GM18867 (cell line): ENCODE data around the gene ABCC3.
"Not testable (repeated sequence)": the region's sequence is repeated elsewhere in the genome, so short reads cannot be mapped to it uniquely, and the experiment has no call there.

ENCODE experiments used
- ATAC-seq: cut with Tn5 transposase; IDR thresholded peaks from one replicate; pipeline ENCODE4 v1.9.1; 2021; ENCODE audit warnings: mild to moderate bottlenecking, moderate library complexity; ENCODE audit not compliant: unreplicated experiment

The ABCC3 gene

GRCh38 chr17:50697663-50698272, 63.1 kb downstream of the ABCC3 start:
- ATAC-seq: no peak

- ATAC-seq: no peak
These were observed 64.7 kb downstream of the ABCC3 start for GRCh38 chr17:50699410-50699809.

GRCh38 chr17:50703162-50703561, 68.5 kb downstream of the ABCC3 start:
- ATAC-seq: no peak

GRCh38 chr17:50707289-50708049, 72.8 kb downstream of the ABCC3 start, which contains the start of gene ANKRD40:
Gene ANKRD40, minus strand, starts transcription at chr17:50707914. Its CDS starts 260 bp downstream, at chr17:50707654.
- peak; percentile 81 for ATAC-seq

GRCh38 chr17:50708050-50709000, 73.6 kb downstream of the ABCC3 start:
- no peak for ATAC-seq

- not testable (repeated sequence) for ATAC-seq
These were observed 74.4 kb downstream of the ABCC3 start for GRCh38 chr17:50709053-50709452.

GRCh38 chr17:50710025-50710424, 75.3 kb downstream of the ABCC3 start:
- no peak for ATAC-seq

- no peak for ATAC-seq
These were observed 76.0 kb downstream of the ABCC3 start for GRCh38 chr17:50710650-50711049.

GRCh38 chr17:50712641-50713040, 78.0 kb downstream of the ABCC3 start:
- no peak for ATAC-seq

GRCh38 chr17:50715471-50715870, 80.8 kb downstream of the ABCC3 start:
- ATAC-seq: no peak

- peak; percentile 90 for ATAC-seq
These were observed 84.7 kb downstream of the ABCC3 start, which contains the start of gene LUC7L3 for GRCh38 chr17:50719144-50719923. Gene LUC7L3, plus strand, starts transcription at chr17:50719603. Its CDS starts 130 bp downstream, at chr17:50719733.

GRCh38 chr17:50719924-50720794, 85.5 kb downstream of the ABCC3 start:
- ATAC-seq: no peak

GRCh38 chr17:50721194-50722010, 86.7 kb downstream of the ABCC3 start:
- no peak for ATAC-seq

- ATAC-seq: no peak
These were observed 88.1 kb downstream of the ABCC3 start for GRCh38 chr17:50722746-50723145.

GRCh38 chr17:50724622-50725021, 89.9 kb downstream of the ABCC3 start:
- not testable (repeated sequence) for ATAC-seq

GRCh38 chr17:50725769-50726655, 91.3 kb downstream of the ABCC3 start:
- ATAC-seq: no peak

GRCh38 chr17:50728112-50728429, 93.4 kb downstream of the ABCC3 start:
- ATAC-seq: no peak
